HEK293T (cell line): ENCODE results near the gene SH2D4B.

Experiments
- ARNT ChIP-seq: fragments of 450-650 bp; IDR thresholded peaks from 2 replicates; pipeline ENCODE4 v1.6.1; 2017; ENCODE audit warnings: mild to moderate bottlenecking
- BHLHE40 ChIP-seq: fragments of 450-650 bp; IDR thresholded peaks from 2 replicates; pipeline ENCODE4 v1.6.1; 2016; ENCODE audit warnings: mild to moderate bottlenecking, moderate library complexity, borderline replicate concordance
- CTBP1 ChIP-seq: fragments of 450-650 bp; IDR thresholded peaks from 2 replicates; pipeline ENCODE4 v1.6.1; 2016; ENCODE audit warnings: borderline replicate concordance
- FOXA1 ChIP-seq: fragments of 450-650 bp; IDR thresholded peaks from 2 replicates; pipeline ENCODE4 v1.6.1; 2016; ENCODE audit warnings: mild to moderate bottlenecking
- FOXM1 ChIP-seq: fragments of 450-650 bp; IDR thresholded peaks from 2 replicates; pipeline ENCODE4 v1.6.1; 2017; ENCODE audit warnings: mild to moderate bottlenecking, borderline replicate concordance
- L3MBTL2 ChIP-seq: fragments of 450-650 bp; conservative IDR thresholded peaks from 2 replicates; pipeline ENCODE4 v1.6.1; 2016; ENCODE audit warnings: mild to moderate bottlenecking
- LEF1 ChIP-seq: fragments of 450-650 bp; IDR thresholded peaks from 2 replicates; pipeline ENCODE4 v1.6.1; 2017; ENCODE audit warnings: mild to moderate bottlenecking, borderline replicate concordance
- NFRKB ChIP-seq: fragments of 450-650 bp; IDR thresholded peaks from 2 replicates; pipeline ENCODE4 v1.6.1; 2016; ENCODE audit warnings: mild to moderate bottlenecking, moderate library complexity
- SP1 ChIP-seq: fragments of 450-650 bp; IDR thresholded peaks from 2 replicates; pipeline ENCODE4 v1.6.1; 2017
- SUZ12 ChIP-seq: fragments of 450-650 bp; IDR thresholded peaks from 2 replicates; pipeline ENCODE4 v1.6.1; 2016; ENCODE audit warnings: mild to moderate bottlenecking
- TARDBP ChIP-seq: fragments of 450-650 bp; IDR thresholded peaks from 2 replicates; pipeline ENCODE4 v1.6.1; 2016
- TF ChIP-seq, protein P1 (sequence below): fragments of 450-650 bp; IDR thresholded peaks from 2 replicates; pipeline ENCODE4 v1.6.1; 2016

DNA sequence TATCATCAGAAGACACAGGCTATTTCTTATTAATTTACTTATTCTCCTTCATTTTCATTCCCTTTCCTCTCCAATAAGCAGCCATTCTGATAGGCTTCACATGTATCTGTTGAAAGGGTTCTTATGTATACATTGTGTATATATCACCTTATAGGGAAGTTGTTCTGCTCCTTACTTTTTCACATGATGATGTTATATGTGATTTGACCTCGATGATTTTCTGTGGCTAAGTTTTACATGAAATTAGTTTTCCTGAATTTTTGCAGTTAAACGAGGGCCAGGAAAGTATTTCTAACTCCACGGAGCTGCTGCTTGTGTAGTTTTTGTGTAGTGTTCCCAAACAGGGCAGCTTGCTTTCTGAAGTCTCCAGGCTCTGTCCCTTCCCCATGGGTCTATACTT, 84.5 kb downstream of the SH2D4B start:
- TF ChIP-seq BHLHE40, result no peak
- TF ChIP-seq FOXM1, result no peak
- no peak for TF ChIP-seq LEF1
- TF ChIP-seq, protein P1, sequence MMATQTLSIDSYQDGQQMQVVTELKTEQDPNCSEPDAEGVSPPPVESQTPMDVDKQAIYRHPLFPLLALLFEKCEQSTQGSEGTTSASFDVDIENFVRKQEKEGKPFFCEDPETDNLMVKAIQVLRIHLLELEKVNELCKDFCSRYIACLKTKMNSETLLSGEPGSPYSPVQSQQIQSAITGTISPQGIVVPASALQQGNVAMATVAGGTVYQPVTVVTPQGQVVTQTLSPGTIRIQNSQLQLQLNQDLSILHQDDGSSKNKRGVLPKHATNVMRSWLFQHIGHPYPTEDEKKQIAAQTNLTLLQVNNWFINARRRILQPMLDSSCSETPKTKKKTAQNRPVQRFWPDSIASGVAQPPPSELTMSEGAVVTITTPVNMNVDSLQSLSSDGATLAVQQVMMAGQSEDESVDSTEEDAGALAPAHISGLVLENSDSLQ, result no peak
- no peak for TF ChIP-seq SP1
- no peak for TF ChIP-seq NFRKB
- TF ChIP-seq SUZ12, result no peak
- no peak for TF ChIP-seq TARDBP
- no peak for TF ChIP-seq CTBP1
- no peak for TF ChIP-seq FOXA1
- no peak for TF ChIP-seq L3MBTL2
- TF ChIP-seq ARNT, result no peak
